GM13976 (cell line): ENCODE results near the gene SMG7.

Experiments used
- DNase-seq: peaks from one replicate; pipeline ENCODE4 v3.0.0; 2012; ENCODE audit warnings: low spot score
- CTCF ChIP-seq: IDR thresholded peaks from 2 replicates; pipeline ENCODE4 v1.5.1; 2012; ENCODE audit warnings: borderline replicate concordance, mild to moderate bottlenecking; ENCODE audit not compliant: insufficient read depth; ENCODE audit errors: extremely low read depth, missing control alignments, control extremely low read depth
- in situ Hi-C: fragments of 300-500 bp; cut with MboI; formaldehyde crosslinking; loops from one replicate; pipeline ENCODE4 v1.12.0; 2022; ENCODE audit warnings: low sequenced_read_pairs, mixed read lengths, inconsistent platforms; ENCODE audit not compliant: unreplicated experiment

SMG7 gene

DNA sequence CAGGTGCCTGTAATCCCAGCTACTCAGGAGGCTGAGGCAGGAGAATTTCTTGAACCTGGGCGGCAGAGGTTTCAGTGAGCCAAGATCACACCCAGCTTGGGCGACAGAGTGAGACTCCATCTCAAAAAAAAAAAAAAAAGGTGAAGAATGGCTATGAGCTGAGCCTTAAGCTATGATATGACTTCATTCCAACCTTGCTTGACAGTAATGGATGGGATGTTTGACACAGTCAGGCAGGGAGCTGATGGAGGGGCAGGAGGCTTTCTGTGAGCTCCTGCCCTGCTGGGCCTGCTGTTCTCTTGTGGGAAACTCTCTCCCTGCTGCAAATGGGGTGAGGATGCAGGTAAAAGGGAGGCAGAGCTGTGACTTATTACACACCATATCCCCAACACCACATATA is 90.4 kb downstream of the SMG7 start:
- in situ Hi-C loops = loop anchor here (25.0 kb wide), 1 partner anchor 275 kb away; no protein-coding TSS in a partner anchor
- no peak for DNase-seq
- no peak for TF ChIP-seq CTCF

- TF ChIP-seq CTCF = no peak
- no peak for DNase-seq
- in situ Hi-C loops = loop anchor here (25.0 kb wide), 1 partner anchor 278 kb away; no protein-coding TSS in a partner anchor
Measured at GRCh38 chr1:183565261-183565660, 93.0 kb downstream of the SMG7 start.

GRCh38 chr1:183566026-183566425 is 93.7 kb downstream of the SMG7 start:
- DNase-seq = no peak
- TF ChIP-seq CTCF = no peak
- in situ Hi-C loops = loop anchor here (25.0 kb wide), 1 partner anchor 279 kb away; no protein-coding TSS in a partner anchor

DNA sequence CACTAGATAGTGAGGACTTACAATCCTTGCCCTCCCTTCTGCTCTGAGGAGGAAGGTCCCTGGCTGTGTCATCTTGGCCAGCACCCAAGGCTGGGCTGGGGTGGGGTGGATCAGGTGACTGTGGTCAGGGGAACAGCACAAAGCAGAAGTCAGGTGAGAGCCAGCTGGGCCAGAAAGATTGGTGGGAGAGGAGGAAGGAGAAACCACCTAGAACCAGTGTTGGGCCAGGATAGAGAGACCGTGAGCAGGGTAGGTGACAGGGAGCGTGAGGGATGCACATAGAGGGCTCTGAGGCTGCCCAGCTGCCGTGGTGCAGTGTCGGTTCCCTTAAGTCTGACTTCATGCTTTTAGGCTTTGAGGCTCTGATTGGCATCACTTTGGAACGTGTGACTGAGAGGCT is 95.3 kb downstream of the SMG7 start:
- DNase-seq = peak; percentile 57
- no peak for TF ChIP-seq CTCF

DNA sequence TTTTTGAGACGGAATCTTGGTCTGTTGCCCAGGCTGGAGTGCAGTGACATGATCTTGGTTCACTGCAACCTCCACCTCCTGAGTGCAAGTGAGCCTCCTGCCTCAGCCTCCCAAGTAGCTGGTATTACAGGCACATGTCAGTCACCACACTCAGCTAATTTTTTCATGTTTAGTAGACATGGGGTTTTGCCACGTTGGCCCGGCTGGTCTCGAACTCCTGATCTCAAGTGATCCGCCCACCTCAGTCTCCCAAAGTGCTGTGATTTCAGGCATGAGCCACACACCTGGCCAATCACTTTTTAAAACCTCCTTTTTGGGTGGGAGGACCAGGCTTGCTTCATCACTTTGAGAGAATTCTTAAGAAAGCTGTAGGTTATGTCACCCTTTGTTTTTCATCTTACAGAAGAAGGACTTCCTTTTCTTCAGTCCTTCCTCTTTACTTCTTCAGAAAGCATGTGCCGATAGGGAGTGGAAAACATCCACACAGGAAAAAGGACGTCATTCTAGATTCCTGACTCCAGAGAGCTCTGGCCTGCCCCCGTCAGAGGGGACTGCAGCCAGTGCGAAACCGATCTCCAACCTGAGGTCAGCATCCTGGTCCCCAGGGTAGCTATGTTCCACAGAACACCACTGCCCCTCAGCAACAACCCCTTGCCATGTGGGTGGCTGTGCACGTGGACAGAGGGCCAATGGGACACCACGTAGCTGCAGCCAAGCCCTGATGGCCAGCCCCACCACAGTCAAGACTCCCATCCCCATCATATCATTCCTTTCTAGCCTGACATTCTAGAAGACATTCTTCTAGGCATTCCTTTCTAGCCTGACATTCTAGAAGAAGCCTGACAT is 96.1 kb downstream of the SMG7 start:
- no peak for TF ChIP-seq CTCF
- in situ Hi-C loops = loop anchor here (25.0 kb wide), 1 partner anchor 281 kb away; no protein-coding TSS in a partner anchor
- no peak for DNase-seq

More for the DNA sequence above, 95.3 kb downstream of the SMG7 start:
- in situ Hi-C loops = loop anchor here (25.0 kb wide), 1 partner anchor 280 kb away; no protein-coding TSS in a partner anchor

- no peak for DNase-seq
Measured at GRCh38 chr1:183569141-183569540, 96.8 kb downstream of the SMG7 start.

More at GRCh38 chr1:183569141-183569540, 96.8 kb downstream of the SMG7 start:
- in situ Hi-C loops = loop anchor here (25.0 kb wide), 1 partner anchor 282 kb away; no protein-coding TSS in a partner anchor
- no peak for TF ChIP-seq CTCF
